ENCODE results near the gene SCYGR3. TPM values are rescaled to one million over a fixed set of nuclear protein-coding genes. Genes with fewer than 3 reads are reported as not detected.

The SCYGR3 gene
- total and polyA plus RNA-seq, 3 experiments from 2014 or later, result not detected

DNA sequence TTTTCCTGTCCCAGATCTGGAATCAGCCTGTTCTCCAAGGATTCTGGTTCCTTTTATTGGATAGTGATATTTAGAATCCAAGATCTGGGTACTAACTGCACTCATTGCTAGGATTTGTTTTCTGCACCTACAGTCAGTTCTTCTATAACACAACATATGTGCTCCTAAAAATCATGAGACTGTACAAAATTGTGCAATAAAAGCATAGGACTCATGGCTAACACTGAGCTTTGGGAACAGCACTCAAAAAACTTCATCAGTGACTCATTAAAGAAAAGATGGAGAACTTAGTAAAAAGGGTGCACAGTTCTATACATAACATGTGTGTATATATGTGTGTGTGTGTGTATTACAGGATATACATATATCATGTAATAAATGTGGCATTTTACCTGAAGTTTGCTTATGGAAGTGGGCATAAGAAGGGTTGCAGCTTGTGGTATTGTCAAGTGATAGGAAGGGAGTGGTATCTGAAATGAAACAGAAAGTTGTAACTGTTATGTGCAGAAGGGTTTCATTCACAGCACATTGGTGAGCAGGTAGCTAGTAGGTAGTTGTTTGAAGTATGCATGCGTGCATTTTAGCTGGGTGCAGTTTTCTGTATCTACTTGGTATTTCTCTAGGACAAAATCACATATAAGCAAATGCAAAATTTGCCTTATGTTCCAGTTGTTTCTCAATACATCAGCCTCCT is 21.8 kb downstream of the SCYGR3 start:
- DNase-seq, result no peak
- Histone ChIP-seq H3K4me3 (ENCODE audit: low read length) (no peak overlapping the region), H3K9me3 (ENCODE audit: low read length) (no peaks in the 10 kb centered on the region), H3K4me1 (ENCODE audit: insufficient read depth, low read length) (no peaks in the 10 kb centered on the region), H3K27me3 (ENCODE audit: insufficient read depth, low read length, poor library complexity, severe bottlenecking) (peaks cover 6% of the 10 kb centered on the region), H3K36me3 (ENCODE audit: insufficient read depth, low read length) (no peaks in the 10 kb centered on the region), H3K27ac (ENCODE audit: low read depth, low read length) (no peak overlapping the region)
- CTCF ChIA-PET, result no interaction called here
- Mint-ChIP-seq H3K36me3 (peaks cover 0 to 1% (median 0%) of the 10 kb centered on the region in 3 donors), H3K4me3 (no peak overlapping the region), H3K27me3 (peaks cover 24 to 64% of the 10 kb centered on the region in 2 donors), H3K27ac (no peak overlapping the region), H3K4me1 (no peaks in the 10 kb centered on the region), H3K9me3 (peaks cover 0 to 9% (median 2%) of the 10 kb centered on the region in 5 donors)
- POLR2A ChIA-PET, result no interaction called here

DNA sequence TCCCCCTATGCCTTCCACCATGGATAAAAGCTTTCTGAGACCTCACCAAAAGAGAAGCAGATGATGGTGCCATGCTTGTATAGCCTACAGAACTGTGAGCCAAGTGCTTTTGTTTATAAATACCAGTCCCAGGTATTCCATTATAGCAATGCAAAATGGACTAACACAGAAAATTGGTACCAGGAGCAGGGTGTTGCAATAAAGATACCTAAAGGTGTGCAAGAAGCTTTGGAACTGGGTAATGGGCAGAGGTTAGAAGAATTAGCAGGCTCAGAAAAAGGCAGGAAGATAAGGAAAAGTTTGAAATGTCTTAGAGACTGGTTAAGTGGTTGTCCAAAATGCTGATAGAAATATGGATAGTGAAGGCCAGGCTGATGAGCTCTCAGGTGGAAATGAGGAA is 32.3 kb downstream of the SCYGR3 start:
- Histone ChIP-seq H3K27me3 (ENCODE audit: insufficient read depth, low read length, poor library complexity, severe bottlenecking) (peaks cover 12% of the 10 kb centered on the region), H3K9me3 (ENCODE audit: low read length) (peaks cover 7% of the 10 kb centered on the region), H3K36me3 (ENCODE audit: insufficient read depth, low read length) (no peaks in the 10 kb centered on the region), H3K27ac (ENCODE audit: low read depth, low read length) (no peak overlapping the region), H3K4me1 (ENCODE audit: insufficient read depth, low read length) (no peaks in the 10 kb centered on the region), H3K4me3 (ENCODE audit: low read length) (no peak overlapping the region)
- no peaks in the 10 kb centered on the region for H3K4me1 Mint-ChIP-seq
- POLR2A ChIA-PET, result no interaction called here
- no peak overlapping the region for H3K4me3 Mint-ChIP-seq
- no peak overlapping the region for H3K27ac Mint-ChIP-seq
- CTCF ChIA-PET, result no interaction called here
- DNase-seq, result no peak
- peaks cover 0 to 27% (median 1%) of the 10 kb centered on the region in 3 donors for H3K36me3 Mint-ChIP-seq
- peaks cover 23 to 56% of the 10 kb centered on the region in 2 donors for H3K27me3 Mint-ChIP-seq
- H3K9me3 Mint-ChIP-seq, result peaks cover 12 to 27% (median 23%) of the 10 kb centered on the region in 5 donors

GRCh38 chr2:227579791-227580190 is 34.8 kb downstream of the SCYGR3 start:
- Mint-ChIP-seq H3K4me1 (no peaks in the 10 kb centered on the region), H3K4me3 (no peak overlapping the region), H3K27ac (no peak overlapping the region), H3K36me3 (peaks cover 0 to 27% (median 1%) of the 10 kb centered on the region in 3 donors), H3K9me3 (peaks cover 12 to 27% (median 23%) of the 10 kb centered on the region in 5 donors), H3K27me3 (peaks cover 23 to 60% of the 10 kb centered on the region in 2 donors)
- peaks cover 12% of the 10 kb centered on the region for H3K27me3 ChIP-seq (ENCODE audit: insufficient read depth, low read length, poor library complexity, severe bottlenecking)
- H3K36me3 ChIP-seq (ENCODE audit: insufficient read depth, low read length), result no peaks in the 10 kb centered on the region
- POLR2A ChIA-PET, result no interaction called here
- DNase-seq, result no peak
- H3K4me1 ChIP-seq (ENCODE audit: insufficient read depth, low read length), result no peaks in the 10 kb centered on the region
- H3K9me3 ChIP-seq (ENCODE audit: low read length), result peaks cover 7% of the 10 kb centered on the region
- H3K4me3 ChIP-seq (ENCODE audit: low read length), result no peak overlapping the region
- no peak overlapping the region for H3K27ac ChIP-seq (ENCODE audit: low read depth, low read length)
- CTCF ChIA-PET, result no interaction called here

- Mint-ChIP-seq H3K36me3 (peaks cover 0 to 21% (median 1%) of the 10 kb centered on the region in 3 donors), H3K4me1 (no peaks in the 10 kb centered on the region), H3K4me3 (no peak overlapping the region), H3K27me3 (peaks cover 26 to 53% of the 10 kb centered on the region in 2 donors), H3K9me3 (peaks cover 12 to 26% (median 19%) of the 10 kb centered on the region in 5 donors), H3K27ac (peak overlapping the region in 1 of 8 donors; percentile 9)
- H3K27ac ChIP-seq (ENCODE audit: low read depth, low read length), result no peak overlapping the region
- peaks cover 7% of the 10 kb centered on the region for H3K9me3 ChIP-seq (ENCODE audit: low read length)
- H3K4me3 ChIP-seq (ENCODE audit: low read length), result no peak overlapping the region
- H3K27me3 ChIP-seq (ENCODE audit: insufficient read depth, low read length, poor library complexity, severe bottlenecking), result peaks cover 12% of the 10 kb centered on the region
- ChIA-PET CTCF (no interaction called here), POLR2A (no interaction called here)
- no peaks in the 10 kb centered on the region for H3K4me1 ChIP-seq (ENCODE audit: insufficient read depth, low read length)
- DNase-seq, result no peak
- no peaks in the 10 kb centered on the region for H3K36me3 ChIP-seq (ENCODE audit: insufficient read depth, low read length)
Observed at GRCh38 chr2:227578642-227579041, 36.0 kb downstream of the SCYGR3 start.

DNA sequence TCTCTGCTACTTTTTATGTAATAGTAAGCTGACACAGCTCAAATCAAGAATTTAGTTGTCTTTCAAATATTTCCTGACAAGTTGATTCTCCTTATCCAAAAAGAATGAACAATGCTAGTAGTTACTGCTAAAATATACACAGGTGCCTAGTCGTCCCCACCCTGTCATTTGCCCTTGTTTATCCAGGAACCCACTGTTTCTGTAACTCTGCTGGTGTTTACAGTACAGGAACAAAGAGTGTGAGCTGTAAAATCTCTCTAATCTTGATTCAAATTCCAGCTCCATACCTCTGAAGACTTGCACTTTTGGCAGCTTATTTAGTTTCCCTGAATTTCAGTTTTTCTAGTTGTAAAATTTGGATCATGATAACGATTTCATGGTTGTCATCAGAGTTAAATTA is 37.1 kb downstream of the SCYGR3 start:
- DNase-seq, result no peak
- Histone ChIP-seq H3K9me3 (ENCODE audit: low read length) (peaks cover 4% of the 10 kb centered on the region), H3K36me3 (ENCODE audit: insufficient read depth, low read length) (no peaks in the 10 kb centered on the region), H3K27ac (ENCODE audit: low read depth, low read length) (no peak overlapping the region), H3K4me1 (ENCODE audit: insufficient read depth, low read length) (no peaks in the 10 kb centered on the region), H3K27me3 (ENCODE audit: insufficient read depth, low read length, poor library complexity, severe bottlenecking) (peaks cover 12% of the 10 kb centered on the region), H3K4me3 (ENCODE audit: low read length) (no peak overlapping the region)
- ChIA-PET POLR2A (no interaction called here), CTCF (no interaction called here)
- H3K4me1 Mint-ChIP-seq, result no peaks in the 10 kb centered on the region
- H3K36me3 Mint-ChIP-seq, result peaks cover 0 to 17% (median 1%) of the 10 kb centered on the region in 3 donors
- no peak overlapping the region for H3K27ac Mint-ChIP-seq
- H3K4me3 Mint-ChIP-seq, result no peak overlapping the region
- peaks cover 7 to 16% (median 11%) of the 10 kb centered on the region in 5 donors for H3K9me3 Mint-ChIP-seq
- peaks cover 27 to 50% of the 10 kb centered on the region in 2 donors for H3K27me3 Mint-ChIP-seq

- no peak for DNase-seq
- H3K9me3 Mint-ChIP-seq, result peaks cover 0 to 8% (median 3%) of the 10 kb centered on the region in 5 donors
- H3K27ac ChIP-seq (ENCODE audit: low read depth, low read length), result no peak overlapping the region
- no peaks in the 10 kb centered on the region for H3K9me3 ChIP-seq (ENCODE audit: low read length)
- H3K36me3 ChIP-seq (ENCODE audit: insufficient read depth, low read length), result no peaks in the 10 kb centered on the region
- H3K4me3 ChIP-seq (ENCODE audit: low read length), result no peak overlapping the region
- peaks cover 7% of the 10 kb centered on the region for H3K27me3 ChIP-seq (ENCODE audit: insufficient read depth, low read length, poor library complexity, severe bottlenecking)
- peaks cover 0 to 10% (median 0%) of the 10 kb centered on the region in 3 donors for H3K36me3 Mint-ChIP-seq
- no peak overlapping the region for H3K4me3 Mint-ChIP-seq
- no peak overlapping the region for H3K27ac Mint-ChIP-seq
- ChIA-PET POLR2A (no interaction called here), CTCF (no interaction called here)
- H3K4me1 Mint-ChIP-seq, result no peaks in the 10 kb centered on the region
- no peaks in the 10 kb centered on the region for H3K4me1 ChIP-seq (ENCODE audit: insufficient read depth, low read length)
- peaks cover 23 to 42% of the 10 kb centered on the region in 2 donors for H3K27me3 Mint-ChIP-seq
Observed at GRCh38 chr2:227576812-227577211, 37.8 kb downstream of the SCYGR3 start.

DNA sequence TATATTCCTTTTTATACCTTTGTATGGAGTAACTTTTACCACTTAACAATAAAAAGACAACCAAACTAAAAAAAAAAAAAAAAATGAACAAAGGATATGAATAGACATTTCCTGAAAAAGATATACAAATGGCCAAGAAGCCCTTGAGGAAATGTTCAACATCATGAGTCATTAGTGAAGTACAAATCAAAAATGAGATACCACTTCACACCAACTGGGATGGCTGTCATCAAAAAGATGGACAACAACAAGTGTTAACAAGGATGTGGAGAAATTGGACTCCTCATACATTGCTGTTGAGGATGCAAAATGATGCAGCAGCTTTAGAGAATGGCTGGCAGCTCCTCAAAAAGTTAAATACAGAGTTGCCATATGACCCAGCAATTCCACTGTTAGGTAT is 38.5 kb downstream of the SCYGR3 start:
- no peaks in the 10 kb centered on the region for H3K4me1 Mint-ChIP-seq
- H3K9me3 ChIP-seq (ENCODE audit: low read length), result no peaks in the 10 kb centered on the region
- no peak overlapping the region for H3K4me3 ChIP-seq (ENCODE audit: low read length)
- H3K4me1 ChIP-seq (ENCODE audit: insufficient read depth, low read length), result no peaks in the 10 kb centered on the region
- H3K9me3 Mint-ChIP-seq, result peaks cover 0 to 4% (median under 1%) of the 10 kb centered on the region in 5 donors
- no peak overlapping the region for H3K27ac ChIP-seq (ENCODE audit: low read depth, low read length)
- no peak overlapping the region for H3K4me3 Mint-ChIP-seq
- H3K27ac Mint-ChIP-seq, result no peak overlapping the region
- H3K27me3 Mint-ChIP-seq, result peaks cover 19 to 37% of the 10 kb centered on the region in 2 donors
- no peak for DNase-seq
- H3K27me3 ChIP-seq (ENCODE audit: insufficient read depth, low read length, poor library complexity, severe bottlenecking), result peaks cover 7% of the 10 kb centered on the region
- peaks cover 0 to 5% (median 0%) of the 10 kb centered on the region in 3 donors for H3K36me3 Mint-ChIP-seq
- POLR2A ChIA-PET, result no interaction called here
- H3K36me3 ChIP-seq (ENCODE audit: insufficient read depth, low read length), result no peaks in the 10 kb centered on the region
- CTCF ChIA-PET, result no interaction called here

DNA sequence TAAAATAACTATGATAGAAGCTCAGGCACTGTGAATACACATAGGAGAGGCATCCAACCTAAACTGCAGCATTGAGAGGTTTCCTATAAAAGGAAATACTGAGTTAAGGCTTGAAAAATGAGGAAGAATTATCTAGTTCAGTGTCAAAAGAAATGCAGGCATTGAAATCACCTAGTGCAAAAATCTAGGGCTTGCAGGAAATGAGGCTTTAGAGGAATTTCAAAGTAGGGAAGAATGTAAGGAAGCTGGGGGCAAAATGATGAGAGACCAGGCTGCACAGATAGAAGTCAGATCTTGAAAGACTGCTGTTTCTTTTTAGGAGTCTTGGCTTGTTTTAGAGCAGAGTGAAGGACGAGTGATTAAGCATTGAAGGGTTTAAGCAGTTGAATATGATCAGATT is 44.0 kb downstream of the SCYGR3 start:
- CTCF ChIA-PET, result no interaction called here

More for the DNA sequence above, 44.0 kb downstream of the SCYGR3 start:
- no peak for DNase-seq
- peaks cover 0 to 4% of the 10 kb centered on the region in 2 donors for H3K27me3 Mint-ChIP-seq
- Histone ChIP-seq H3K27me3 (ENCODE audit: insufficient read depth, low read length, poor library complexity, severe bottlenecking) (no peaks in the 10 kb centered on the region), H3K4me3 (ENCODE audit: low read length) (no peak overlapping the region), H3K27ac (ENCODE audit: low read depth, low read length) (no peak overlapping the region), H3K9me3 (ENCODE audit: low read length) (no peaks in the 10 kb centered on the region), H3K36me3 (ENCODE audit: insufficient read depth, low read length) (no peaks in the 10 kb centered on the region), H3K4me1 (ENCODE audit: insufficient read depth, low read length) (no peaks in the 10 kb centered on the region)
- H3K4me3 Mint-ChIP-seq, result no peak overlapping the region
- H3K9me3 Mint-ChIP-seq, result no peaks in the 10 kb centered on the region
- H3K4me1 Mint-ChIP-seq, result no peaks in the 10 kb centered on the region
- H3K36me3 Mint-ChIP-seq, result peaks cover 0 to 3% (median 2%) of the 10 kb centered on the region in 3 donors
- POLR2A ChIA-PET, result no interaction called here
- H3K27ac Mint-ChIP-seq, result peak overlapping the region in 1 of 8 donors; percentile 47

Measured in CD8-positive, alpha-beta memory T cell (primary cell).